ENCODE data around the gene SNAP47.

The SNAP47 gene

GRCh38 chr1:227732586-227733308 is 2.5 kb upstream of the SNAP47 start:
- DNase-seq = no peak

- DNase-seq = no peak
Measured at GRCh38 chr1:227733309-227733705, 1.9 kb upstream of the SNAP47 start.

- DNase-seq = no peak
Measured at GRCh38 chr1:227733751-227734545, 1.3 kb upstream of the SNAP47 start.

- DNase-seq = no peak
Measured at GRCh38 chr1:227734546-227734855, 734 bp upstream of the SNAP47 start.

GRCh38 chr1:227735539-227736285 is 477 bp downstream of the SNAP47 start:
- no peak for DNase-seq

- DNase-seq = no peak
Measured at GRCh38 chr1:227736814-227737432, 1.7 kb downstream of the SNAP47 start.

GRCh38 chr1:227738820-227739219 is 3.6 kb downstream of the SNAP47 start:
- DNase-seq = no peak

- no peak for DNase-seq
Measured at GRCh38 chr1:227739636-227740035, 4.4 kb downstream of the SNAP47 start.

- DNase-seq = no peak
Measured at GRCh38 chr1:227740401-227740960, 5.2 kb downstream of the SNAP47 start.

- no peak for DNase-seq
Measured at GRCh38 chr1:227741166-227741870, 6.1 kb downstream of the SNAP47 start.

- no peak for DNase-seq
Measured at GRCh38 chr1:227742738-227743715, 7.8 kb downstream of the SNAP47 start.

GRCh38 chr1:227744668-227745067 is 9.4 kb downstream of the SNAP47 start:
- DNase-seq = no peak

GRCh38 chr1:227745568-227746265 is 10.5 kb downstream of the SNAP47 start:
- no peak for DNase-seq

GRCh38 chr1:227746676-227747075 is 11.4 kb downstream of the SNAP47 start:
- no peak for DNase-seq

GRCh38 chr1:227747382-227747781 is 12.1 kb downstream of the SNAP47 start:
- no peak for DNase-seq

- DNase-seq = no peak
Measured at GRCh38 chr1:227747948-227748495, 12.8 kb downstream of the SNAP47 start.

GRCh38 chr1:227748496-227749182 is 13.4 kb downstream of the SNAP47 start:
- DNase-seq = no peak

GRCh38 chr1:227749225-227749624 is 14.0 kb downstream of the SNAP47 start:
- no peak for DNase-seq

GRCh38 chr1:227749916-227750710 is 14.9 kb downstream of the SNAP47 start:
- no peak for DNase-seq

All from suppressor macrophage treated with lipopolysaccharide for 4 hours (primary cell).